T-helper 1 cell treated with Interleukin-12 subunit alpha and Interleukin-12 subunit beta and Interleukin-4 antibody, amounts not matched to agents 30 ng/mL and 1 ng/mL, for 36 hours (primary cell): Measurements from ENCODE around the gene WSB1. TPM values are rescaled to one million over a fixed set of nuclear protein-coding genes. Genes with fewer than 3 reads are reported as not detected.
"Not testable (repeated sequence)": the region's sequence is repeated elsewhere in the genome, so short reads cannot be mapped to it uniquely, and the experiment has no call there.

ENCODE experiments used
- intact Hi-C: fragments of 100-400 bp; cut with micrococcal nuclease; formaldehyde crosslinking; loops from one replicate; pipeline ENCODE4 v1.15.1; 2024
- total RNA-seq: library from RNA; stranded (reverse); gene quantifications from 2 replicates; pipeline ENCODE4 v1.2.3, GENCODE V29; 2022

WSB1 gene
- 74.7 and 75.9 TPM in 2 replicates for total RNA-seq

- intact Hi-C loops: loop anchor here (1.0 to 10.0 kb wide), 10 partner anchors 38 to 1041 kb away; partner anchors contain the start of genes IFT20, KSR1, LYRM9 and TNFAIP1
Measured at GRCh38 chr17:27293898-27294688, at the start of gene WSB1. WSB1 (plus strand) TSS chr17:27294114; CDS start chr17:27294396, 282 bp downstream.

- intact Hi-C loops: loop anchor here (10.0 kb wide), 1 partner anchor 60 kb away; no protein-coding TSS in a partner anchor
Measured at GRCh38 chr17:27244491-27245223, 49.3 kb upstream of the WSB1 start.

GRCh38 chr17:27245230-27245696, 48.7 kb upstream of the WSB1 start:
- intact Hi-C loops: loop anchor here (10.0 kb wide), 1 partner anchor 60 kb away; no protein-coding TSS in a partner anchor

- intact Hi-C loops: loop anchor here (10.0 kb wide), 1 partner anchor 62 kb away; no protein-coding TSS in a partner anchor
Measured at GRCh38 chr17:27246537-27246936, 47.4 kb upstream of the WSB1 start.

GRCh38 chr17:27247071-27247957, 46.6 kb upstream of the WSB1 start:
- intact Hi-C loops: loop anchor here (10.0 kb wide), 1 partner anchor 63 kb away; no protein-coding TSS in a partner anchor

DNA sequence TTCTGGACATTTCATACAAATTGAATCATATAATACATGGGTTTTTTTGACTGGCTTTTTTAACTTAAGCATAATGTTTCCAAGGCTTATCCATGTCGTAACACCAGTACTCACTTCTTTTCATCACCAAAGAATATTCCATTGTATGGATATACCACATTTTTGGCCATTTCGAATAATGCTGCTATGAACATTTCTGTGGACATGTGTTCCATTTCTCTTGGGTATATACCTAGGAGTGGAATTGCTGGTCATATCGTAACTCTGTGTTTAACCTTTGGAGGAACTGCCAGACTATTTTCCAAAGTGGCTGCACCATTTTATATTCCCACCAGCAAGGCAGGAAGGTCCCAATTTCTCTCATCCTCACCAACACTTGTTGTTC, 46.0 kb upstream of the WSB1 start:
- intact Hi-C loops: loop anchor here (10.0 kb wide), 1 partner anchor 63 kb away; no protein-coding TSS in a partner anchor

DNA sequence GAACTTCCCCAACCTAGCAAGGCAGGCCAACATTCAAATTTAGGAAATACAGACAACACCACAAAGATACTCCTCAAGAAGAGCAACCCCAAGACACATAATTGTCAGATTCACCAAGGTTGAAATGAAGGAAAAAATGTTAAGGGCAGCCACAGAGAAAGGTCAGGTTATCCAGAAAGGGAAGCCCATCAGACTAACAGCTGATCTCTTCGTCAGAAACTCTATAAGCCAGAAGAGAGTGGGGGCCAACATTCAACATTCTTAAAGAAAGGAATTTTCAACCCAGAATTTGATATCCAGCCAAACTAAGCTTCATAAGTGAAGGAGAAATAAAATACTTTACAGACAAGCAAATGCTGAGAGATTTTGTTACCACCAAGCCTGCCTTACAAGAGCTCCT, 43.1 kb upstream of the WSB1 start:
- intact Hi-C loops: not testable (repeated sequence)

DNA sequence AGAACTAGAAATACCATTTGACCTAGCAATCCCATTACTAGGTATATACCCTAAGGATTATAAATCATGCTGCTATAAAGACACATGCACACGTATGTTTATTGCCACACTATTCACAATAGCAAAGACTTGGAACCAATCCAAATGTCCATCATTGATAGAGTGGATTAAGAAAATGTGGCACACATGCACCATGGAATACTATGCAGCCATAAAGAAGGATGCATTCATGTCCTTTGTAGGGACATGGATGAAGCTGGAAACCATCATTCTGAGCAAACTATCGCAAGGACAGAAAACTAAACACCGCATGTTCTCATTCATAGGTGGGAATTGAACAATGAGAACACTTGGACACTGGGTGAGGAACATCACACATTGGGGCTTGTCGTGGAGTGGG, 39.1 kb upstream of the WSB1 start:
- intact Hi-C loops: not testable (repeated sequence)

- intact Hi-C loops: no loop called here
Measured at GRCh38 chr17:27256225-27257030, 37.5 kb upstream of the WSB1 start.

GRCh38 chr17:27257031-27257357, 36.9 kb upstream of the WSB1 start:
- intact Hi-C loops: no loop called here

- intact Hi-C loops: no loop called here
Measured at GRCh38 chr17:27259356-27259755, 34.6 kb upstream of the WSB1 start.

DNA sequence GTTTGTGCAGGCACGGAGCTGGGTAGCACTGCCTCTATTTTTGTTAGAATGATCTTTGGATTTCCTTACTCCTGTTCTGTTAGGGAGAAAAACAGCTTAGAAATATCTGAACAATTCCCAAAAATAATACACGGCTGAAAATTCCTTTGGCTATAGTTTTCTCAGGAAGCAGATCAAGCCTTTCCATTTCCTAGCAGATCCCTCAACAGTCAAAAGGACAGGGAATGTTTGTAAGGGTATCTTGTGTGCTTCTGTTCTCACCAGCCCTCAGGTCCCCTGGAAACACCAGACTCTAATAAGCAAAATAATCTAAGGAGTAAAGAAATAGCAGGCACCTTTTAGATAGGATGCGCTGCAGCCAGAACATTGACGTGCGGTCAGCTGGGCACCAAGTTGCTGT, 30.5 kb upstream of the WSB1 start:
- intact Hi-C loops: no loop called here

DNA sequence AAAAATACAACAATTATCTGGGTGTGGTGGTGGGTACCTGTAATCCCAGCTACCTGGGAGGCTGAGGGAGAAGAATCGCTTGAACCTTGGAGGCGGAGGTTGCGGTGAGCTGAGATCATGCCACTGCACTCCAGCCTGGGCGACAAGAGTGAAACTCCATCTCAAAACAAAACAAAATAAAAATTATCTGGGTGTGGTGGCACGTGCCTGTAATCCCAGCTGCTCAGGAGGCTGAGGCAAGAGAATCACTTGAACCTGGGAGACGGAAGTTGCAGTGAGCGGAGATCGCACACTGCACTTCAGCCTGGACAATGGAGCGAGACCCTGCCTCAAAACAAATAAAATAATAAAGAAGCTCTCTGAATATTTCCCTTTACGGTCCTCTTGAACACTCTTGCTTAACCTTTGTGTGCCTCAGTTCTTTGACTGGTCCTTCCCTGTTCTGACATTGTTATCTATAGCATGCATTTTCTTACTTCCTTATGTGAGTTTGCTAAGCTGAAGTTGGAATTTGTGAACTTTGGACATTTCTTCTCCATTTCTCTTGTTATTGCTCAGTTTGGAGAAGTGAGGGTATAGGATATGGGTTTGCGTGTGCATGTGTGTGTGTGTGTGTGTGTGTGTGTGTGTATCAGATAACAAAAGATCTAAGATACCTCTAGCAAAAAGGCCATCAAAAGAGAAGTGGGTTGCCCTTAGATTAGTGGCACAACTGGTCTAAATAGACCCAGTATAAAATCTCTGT, 29.7 kb upstream of the WSB1 start:
- intact Hi-C loops: no loop called here

DNA sequence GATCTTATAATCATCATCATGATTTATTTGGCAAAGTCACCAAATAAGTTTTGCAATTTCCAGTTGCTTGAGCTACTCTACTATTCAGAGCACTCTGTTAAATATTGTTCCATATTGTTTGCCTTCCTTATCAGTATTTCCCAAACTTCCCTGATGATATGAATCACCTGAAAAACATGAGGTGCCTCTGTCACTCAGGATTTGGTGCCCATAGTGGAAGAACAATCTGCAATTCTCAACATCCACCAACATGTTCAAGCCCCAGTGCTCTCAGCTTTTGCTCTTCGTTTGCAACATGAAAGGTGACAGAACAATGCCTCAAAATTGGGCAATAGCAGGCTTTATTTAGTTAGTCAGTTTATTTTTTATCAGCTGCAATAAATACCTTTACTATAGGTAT, 28.6 kb upstream of the WSB1 start:
- intact Hi-C loops: no loop called here

GRCh38 chr17:27266228-27266627, 27.7 kb upstream of the WSB1 start:
- intact Hi-C loops: no loop called here

- intact Hi-C loops: no loop called here
Measured at GRCh38 chr17:27268394-27269085, 25.4 kb upstream of the WSB1 start.

DNA sequence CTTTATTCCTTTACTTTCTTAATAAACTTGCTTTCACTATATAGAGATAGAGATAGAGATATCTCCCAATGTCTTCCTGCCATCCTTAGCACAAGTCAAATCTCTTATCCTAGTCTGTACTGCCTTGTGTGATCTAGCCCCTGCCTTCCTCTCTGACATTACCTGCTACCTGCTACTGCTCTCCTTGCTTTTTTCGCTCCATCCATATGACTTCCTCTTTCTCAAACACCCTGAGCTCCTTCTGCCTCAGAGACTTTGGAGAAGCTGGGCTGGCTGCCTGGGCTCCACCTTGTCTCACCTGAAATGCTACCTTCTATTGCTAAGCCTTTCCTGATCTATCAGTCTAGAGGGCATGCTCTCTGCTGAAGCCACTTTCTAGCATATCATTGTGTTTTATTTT, 24.7 kb upstream of the WSB1 start:
- intact Hi-C loops: no loop called here

DNA sequence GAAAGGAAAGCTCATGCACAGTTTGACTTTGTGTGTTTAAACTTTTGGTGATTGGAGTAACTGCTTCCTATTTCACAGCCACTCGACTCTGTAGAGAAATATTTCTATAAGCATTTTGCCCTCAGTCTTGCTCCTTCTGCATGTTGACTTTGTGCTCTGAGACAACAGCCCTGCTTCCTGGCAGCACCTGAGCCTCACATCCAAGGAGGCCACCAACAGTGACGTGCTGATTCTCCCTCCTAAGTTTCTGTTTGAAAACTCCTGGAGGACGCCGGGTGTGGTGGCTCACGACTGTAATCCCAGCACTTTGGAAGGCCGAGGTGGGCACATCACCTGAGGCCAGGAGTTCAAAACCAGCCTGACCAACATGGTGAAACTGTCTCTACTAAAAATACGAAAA, 23.9 kb upstream of the WSB1 start:
- intact Hi-C loops: no loop called here

GRCh38 chr17:27276653-27277156, 17.2 kb upstream of the WSB1 start:
- intact Hi-C loops: no loop called here
